Body of pancreas (tissue), 4 donors: Measurements from ENCODE around the gene AGAP1. TPM values are rescaled to one million over a fixed set of nuclear protein-coding genes. Genes with fewer than 3 reads are reported as not detected.

Experiments used
- ATAC-seq: fragments of 150-250 bp; one replicate; pipeline ENCODE4 v1.9.1; 2016
- DNase-seq, 4 donors: peaks; one replicate each; pipeline ENCODE4 v3.0.0-alpha.2; 2019
- H3K27ac ChIP-seq, 4 donors: fragments of 200-600 bp; sonication (generic); 1 replicate in 3 of 4; 2 replicates in 1 of 4; pipeline versions ENCODE4 v1.5.1 to v1.6.1; 2016 to 2019; ENCODE audit warnings: mild to moderate bottlenecking in 1 of 4, mixed read lengths in 1 of 4, moderate library complexity in 1 of 4
- H3K27me3 ChIP-seq, 2 donors: fragments of 200-600 bp; sonication (generic); one replicate each; pipeline ENCODE4 v1.6.0; 2016; ENCODE audit warnings: mild to moderate bottlenecking in 1 of 2
- H3K36me3 ChIP-seq, 2 donors: fragments of 200-600 bp; sonication (generic); replicated peaks in 1 of 2; 2 replicates each; pipeline ENCODE4 v1.5.1; 2016; ENCODE audit warnings: low read depth in 2 of 2; ENCODE audit not compliant: insufficient read depth in 1 of 2
- H3K4me1 ChIP-seq: fragments of 200-600 bp; sonication (generic); one replicate; pipeline ENCODE4 v1.6.0; 2016
- H3K4me3 ChIP-seq, 2 donors: fragments of 200-600 bp; sonication (generic); 1 replicate in 1 of 2; 2 replicates in 1 of 2; pipeline ENCODE4 v1.5.1; 2016 to 2019
- H3K9me3 ChIP-seq, 3 donors: fragments of 200-600 bp; sonication (generic); 1 replicate in 2 of 3; 2 replicates in 1 of 3; pipeline ENCODE4 v1.5.1; 2016
- POLR2A ChIP-seq, 3 donors: fragments of 450-650 bp; IDR thresholded peaks; one replicate each; pipeline ENCODE4 v1.6.1; 2016; ENCODE audit warnings: antibody characterized with exemption in 3 of 3, mild to moderate bottlenecking in 2 of 3
- WGBS, 2 donors: methylation state at CpG; one replicate each; pipeline ENCODE4 v1.1.5; 2017; 5-methylcytosine and 5-hydroxymethylcytosine counted together
- intact Hi-C: fragments of 100-400 bp; cut with DNase I; formaldehyde crosslinking; loops from one replicate; pipeline ENCODE4 v1.15.1; 2023
- total RNA-seq, 2 donors: library from RNA; depleted of rRNA; stranded (reverse); fragments of >200 nt; gene quantifications; one replicate each; pipeline ENCODE4 v1.1.0, GENCODE V29; 2016
- TF ChIP-seq, protein P1 (sequence below), 7 experiments: fragments of 450-650 bp in 4 of 7; fragments of 200-600 bp in 3 of 7; sonication (generic) in 3 of 7; IDR thresholded peaks; one replicate each; pipeline ENCODE4 v1.5.1; 2016 to 2019; ENCODE audit warnings: antibody characterized with exemption in 7 of 7

The AGAP1 gene
- total RNA-seq, 2 donors from 2014 or later = 21.3 to 32.6 TPM

DNA sequence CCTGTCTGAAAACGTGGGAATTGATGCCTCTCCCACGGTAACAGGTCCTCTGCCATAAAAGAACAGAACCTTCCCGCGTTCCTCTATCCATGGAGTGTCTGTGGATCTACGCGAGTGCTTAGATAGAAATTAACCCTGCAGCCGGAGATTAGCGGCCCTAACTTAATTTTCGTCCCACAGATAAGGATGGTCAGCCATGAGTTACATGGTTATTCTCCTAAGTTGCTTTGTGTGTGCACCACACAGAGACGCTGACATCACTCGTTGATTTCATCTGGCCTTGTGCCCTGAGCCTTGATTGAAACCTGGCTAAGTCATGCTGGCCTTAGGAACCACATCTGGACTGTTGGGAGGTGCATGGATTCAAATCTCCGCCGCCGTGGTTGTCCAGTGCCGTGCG, 542.2 kb downstream of the AGAP1 start:
- WGBS, 2 donors = 85 to 93% methylated on average over 15 to 16 of the region's 16 CpGs
- ATAC-seq (no peak), DNase-seq (no peak)
- Histone ChIP-seq H3K27me3 (no peaks in the 10 kb centered on the region), H3K4me1 (peaks cover 4% of the 10 kb centered on the region), H3K36me3 (no peaks in the 10 kb centered on the region), H3K9me3 (no peaks in the 10 kb centered on the region), H3K27ac (no peak overlapping the region), H3K4me3 (no peak overlapping the region)
- intact Hi-C loops = no loop called here
- no peak for TF ChIP-seq POLR2A (IDR thresholded peaks at IDR 0.05)
- TF ChIP-seq, protein P1, sequence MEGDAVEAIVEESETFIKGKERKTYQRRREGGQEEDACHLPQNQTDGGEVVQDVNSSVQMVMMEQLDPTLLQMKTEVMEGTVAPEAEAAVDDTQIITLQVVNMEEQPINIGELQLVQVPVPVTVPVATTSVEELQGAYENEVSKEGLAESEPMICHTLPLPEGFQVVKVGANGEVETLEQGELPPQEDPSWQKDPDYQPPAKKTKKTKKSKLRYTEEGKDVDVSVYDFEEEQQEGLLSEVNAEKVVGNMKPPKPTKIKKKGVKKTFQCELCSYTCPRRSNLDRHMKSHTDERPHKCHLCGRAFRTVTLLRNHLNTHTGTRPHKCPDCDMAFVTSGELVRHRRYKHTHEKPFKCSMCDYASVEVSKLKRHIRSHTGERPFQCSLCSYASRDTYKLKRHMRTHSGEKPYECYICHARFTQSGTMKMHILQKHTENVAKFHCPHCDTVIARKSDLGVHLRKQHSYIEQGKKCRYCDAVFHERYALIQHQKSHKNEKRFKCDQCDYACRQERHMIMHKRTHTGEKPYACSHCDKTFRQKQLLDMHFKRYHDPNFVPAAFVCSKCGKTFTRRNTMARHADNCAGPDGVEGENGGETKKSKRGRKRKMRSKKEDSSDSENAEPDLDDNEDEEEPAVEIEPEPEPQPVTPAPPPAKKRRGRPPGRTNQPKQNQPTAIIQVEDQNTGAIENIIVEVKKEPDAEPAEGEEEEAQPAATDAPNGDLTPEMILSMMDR (IDR thresholded peaks at IDR 0.05) = no peak

DNA sequence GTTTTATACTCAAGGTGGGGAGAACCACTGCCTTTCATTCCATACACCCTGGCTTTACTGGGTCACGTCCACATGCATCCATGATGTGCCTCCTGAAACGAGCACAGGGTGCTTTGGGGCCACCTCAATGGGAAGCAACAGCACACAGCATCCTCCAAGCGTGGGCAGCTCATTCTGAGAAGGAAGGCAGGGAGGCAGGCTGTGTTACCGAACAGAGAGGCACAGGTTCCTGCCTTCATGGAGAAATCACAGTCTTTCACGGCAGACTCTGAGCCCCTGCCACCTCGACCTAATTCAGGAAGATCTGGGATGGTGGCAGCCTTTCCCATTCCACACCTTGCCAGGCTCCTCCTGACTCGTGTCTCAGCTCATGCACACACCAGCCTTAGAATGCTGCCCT, 544.3 kb downstream of the AGAP1 start:
- Histone ChIP-seq H3K9me3 (no peaks in the 10 kb centered on the region), H3K27ac (no peak overlapping the region), H3K4me1 (peaks cover 4% of the 10 kb centered on the region), H3K36me3 (no peaks in the 10 kb centered on the region), H3K27me3 (no peaks in the 10 kb centered on the region), H3K4me3 (no peak overlapping the region)
- intact Hi-C loops = no loop called here
- WGBS, 2 donors = 85 to 96% methylated on average over 7 of the region's 7 CpGs
- DNase-seq (no peak), ATAC-seq (no peak)
- TF ChIP-seq, protein P1 (IDR thresholded peaks at IDR 0.05) = no peak
- TF ChIP-seq POLR2A (IDR thresholded peaks at IDR 0.05) = no peak

DNA sequence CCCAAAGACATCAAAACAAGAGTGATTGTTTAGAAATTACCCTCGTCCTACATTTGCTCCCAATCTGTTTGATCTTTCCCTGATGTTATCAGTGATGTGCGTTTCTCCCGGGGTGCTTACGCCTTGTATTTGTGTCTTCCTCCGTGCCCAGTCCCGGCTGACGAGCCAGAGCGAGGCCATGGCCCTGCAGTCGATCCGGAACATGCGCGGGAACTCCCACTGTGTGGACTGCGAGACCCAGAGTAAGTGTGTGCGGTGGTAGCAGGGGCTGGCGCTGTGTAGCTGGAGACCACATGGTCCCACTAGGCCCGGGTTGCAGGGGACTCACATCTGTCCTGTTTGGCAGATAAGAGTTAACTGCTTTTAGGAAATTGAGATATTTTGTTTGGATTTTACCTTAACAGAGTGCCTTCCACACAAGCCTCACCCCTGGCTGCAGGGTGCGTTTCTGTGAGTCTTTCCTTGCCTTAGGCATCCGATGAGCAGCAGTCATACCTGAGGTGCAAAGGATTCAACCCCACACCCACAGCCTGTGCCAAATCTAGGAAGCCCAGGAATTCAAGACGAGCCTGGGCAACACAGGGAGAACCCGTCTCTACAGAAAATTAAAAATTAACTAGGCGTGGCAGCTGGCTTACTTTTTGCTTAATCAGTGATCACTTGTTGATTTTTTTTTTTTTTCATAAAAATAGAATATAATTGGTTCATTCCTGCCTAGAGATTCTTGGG, 546.9 kb downstream of the AGAP1 start:
- Histone ChIP-seq H3K4me1 (peaks cover 4% of the 10 kb centered on the region), H3K4me3 (no peak overlapping the region), H3K36me3 (no peaks in the 10 kb centered on the region), H3K27ac (no peak overlapping the region), H3K9me3 (no peaks in the 10 kb centered on the region), H3K27me3 (no peaks in the 10 kb centered on the region)
- DNase-seq (no peak), ATAC-seq (no peak)
- 81 to 83% methylated on average over 20 to 21 of the region's 21 CpGs for WGBS, 2 donors
- intact Hi-C loops = no loop called here
- TF ChIP-seq, protein P1 (IDR thresholded peaks at IDR 0.05) = no peak
- TF ChIP-seq POLR2A (IDR thresholded peaks at IDR 0.05) = no peak

DNA sequence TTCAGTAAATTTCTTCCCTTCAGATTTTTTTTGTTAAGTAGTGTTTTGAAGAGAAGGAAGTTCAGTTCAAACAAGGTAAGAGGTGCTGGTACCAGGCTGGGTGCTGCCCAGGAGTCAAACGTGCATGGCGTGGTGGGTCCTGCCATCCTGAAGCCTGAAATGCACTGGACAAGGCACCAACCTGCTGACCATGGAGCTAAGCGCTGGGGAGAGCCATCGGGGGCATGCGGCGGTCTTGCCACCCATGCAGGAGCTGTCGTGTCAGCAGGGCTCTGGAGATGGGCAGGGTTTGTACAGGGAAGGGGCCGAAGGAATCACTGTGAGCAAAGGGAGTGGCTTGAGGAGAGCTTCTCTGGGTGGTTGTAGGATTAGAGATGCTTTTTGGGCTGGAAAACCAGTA, 547.8 kb downstream of the AGAP1 start:
- no peaks in the 10 kb centered on the region for H3K9me3 ChIP-seq
- no peaks in the 10 kb centered on the region for H3K27me3 ChIP-seq
- intact Hi-C loops = no loop called here
- H3K36me3 ChIP-seq = no peaks in the 10 kb centered on the region
- no peak for TF ChIP-seq POLR2A (IDR thresholded peaks at IDR 0.05)
- peaks cover 4% of the 10 kb centered on the region for H3K4me1 ChIP-seq
- H3K27ac ChIP-seq = no peak overlapping the region
- H3K4me3 ChIP-seq = no peak overlapping the region
- WGBS, 2 donors = 94 to 98% methylated on average over 8 of the region's 8 CpGs
- DNase-seq = no peak
- ATAC-seq = no peak

DNA sequence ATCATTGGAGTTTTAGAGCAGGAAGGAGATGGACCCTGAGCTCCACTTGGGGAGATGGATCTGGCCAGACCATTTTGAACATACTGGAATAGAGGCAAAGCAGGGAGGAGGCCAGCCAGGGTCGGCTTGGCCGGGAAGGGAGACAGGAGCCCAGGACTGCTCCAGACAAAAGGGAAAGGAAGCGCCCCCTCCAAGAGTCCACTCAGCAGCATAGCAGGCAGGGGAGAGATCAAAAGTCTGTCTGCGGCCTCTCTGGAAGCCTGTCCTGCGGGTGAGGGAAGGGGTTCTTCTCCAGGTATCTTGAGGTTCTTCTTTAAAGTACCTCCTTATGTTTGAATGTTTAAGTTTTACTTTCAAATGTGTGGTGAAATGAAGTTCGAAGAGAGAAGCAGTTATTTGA, 548.2 kb downstream of the AGAP1 start:
- Histone ChIP-seq H3K27me3 (no peaks in the 10 kb centered on the region), H3K4me1 (peaks cover 4% of the 10 kb centered on the region), H3K9me3 (no peaks in the 10 kb centered on the region), H3K4me3 (no peak overlapping the region), H3K36me3 (no peaks in the 10 kb centered on the region), H3K27ac (no peak overlapping the region)
- DNase-seq = no peak
- no peak for ATAC-seq
- TF ChIP-seq POLR2A (IDR thresholded peaks at IDR 0.05) = no peak
- TF ChIP-seq, protein P1 (IDR thresholded peaks at IDR 0.05) = no peak
- 93 to 94% methylated on average over 6 of the region's 6 CpGs for WGBS, 2 donors
- intact Hi-C loops = no loop called here
